Nasal cavity respiratory epithelium epithelial cell of viscerocranial mucosa (primary cell): ENCODE measurements around the gene RAD9B. TPM values are rescaled to one million over a fixed set of nuclear protein-coding genes. Genes with fewer than 3 reads are reported as not detected.

Experiments used
- total RNA-seq: library from RNA; depleted of rRNA; stranded (reverse); fragments of >200 nt; gene quantifications from 2 replicates; pipeline ENCODE4 v1.2.3, GENCODE V29; 2014

Gene RAD9B
- 0.34 and 0.57 TPM in 2 replicates for total RNA-seq

DNA sequence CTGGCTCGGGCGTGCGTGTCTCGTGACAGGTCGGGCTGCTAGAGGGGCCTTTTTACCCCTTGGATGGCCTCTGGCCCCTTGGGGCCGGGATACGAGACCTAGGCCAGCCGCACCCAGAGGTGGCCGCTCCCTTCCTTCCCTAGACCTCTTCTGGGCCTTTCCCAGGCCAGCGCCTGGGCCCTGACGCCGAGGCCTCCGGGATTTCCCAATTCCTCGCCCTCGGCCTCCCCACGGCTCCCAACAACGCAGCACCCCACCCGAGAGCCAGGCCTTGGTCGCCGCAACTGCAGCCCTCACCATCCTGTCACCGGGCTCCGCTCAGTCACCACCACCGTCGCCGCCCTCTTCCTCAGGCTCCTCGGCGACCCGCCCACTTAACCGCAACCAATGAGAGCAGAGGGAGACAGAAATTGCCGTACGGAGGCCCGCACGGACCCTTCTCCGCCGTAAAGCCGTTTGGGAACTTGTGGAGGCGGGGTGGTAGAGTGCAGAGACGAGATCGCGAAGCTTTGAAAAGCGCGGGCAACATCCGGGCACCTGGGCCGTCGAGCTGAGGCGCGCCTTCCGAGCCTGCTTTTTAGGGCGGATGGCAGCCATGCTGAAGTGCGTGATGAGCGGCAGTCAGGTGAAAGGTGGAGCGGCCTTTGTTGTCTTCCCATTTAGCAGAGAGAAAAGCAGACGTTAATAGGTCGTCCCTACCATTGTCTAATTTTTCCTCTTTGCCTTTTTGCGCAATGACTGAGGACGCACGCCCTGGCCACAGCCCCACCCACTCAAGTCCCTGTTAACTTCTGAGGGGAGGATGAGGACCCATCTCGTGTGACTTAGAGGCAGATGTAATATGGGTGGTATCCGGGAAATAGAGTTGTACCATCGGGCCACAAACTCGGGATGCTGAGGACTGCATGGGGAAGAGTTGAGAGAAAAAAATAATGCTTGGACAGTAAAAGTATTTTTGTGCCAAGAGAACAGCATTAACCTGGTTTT lies at the start of gene RAD9B, which contains the start of gene VPS29:
RAD9B (plus strand) TSS at position 580 of the 987 bp plus-strand sequence; CDS start at position 587, 7 bp downstream.
VPS29 (minus strand) TSS at position 360 of the 987 bp plus-strand sequence; CDS start at position 300, 60 bp downstream.

GRCh38 chr12:110468214-110469048 lies 33.7 kb upstream of the RAD9B start, which contains the start of the genes FAM216A and GPN3:
TSS of gene FAM216A (plus strand) at chr12:110468845. CDS start at chr12:110468876, 31 bp downstream.
TSS of gene GPN3 (minus strand) at chr12:110468257. CDS start at chr12:110468203, 54 bp downstream.

Other genes starting within 250 kb of the RAD9B start
- gene ATP2A2, start 221.1 kb upstream of the RAD9B start, total RNA-seq = 234 and 432 TPM in 2 replicates
- 35.5 and 67.6 TPM in 2 replicates for gene ANAPC7, start 98.6 kb upstream of the RAD9B start, total RNA-seq
- gene ARPC3, start 52.0 kb upstream of the RAD9B start, total RNA-seq = 174 and 246 TPM in 2 replicates
- 16.6 and 32.5 TPM in 2 replicates for gene GPN3, start 34.1 kb upstream of the RAD9B start, total RNA-seq
- 2.6 and 4.8 TPM in 2 replicates for gene FAM216A, start 33.5 kb upstream of the RAD9B start, total RNA-seq
- 39.0 and 48.8 TPM in 2 replicates for gene VPS29, start 220 bp upstream of the RAD9B start, total RNA-seq
- gene PPTC7, start 81.0 kb downstream of the RAD9B start, total RNA-seq = 14.0 and 29.0 TPM in 2 replicates
- gene TCTN1, start 111.8 kb downstream of the RAD9B start, total RNA-seq = 4.8 and 20.9 TPM in 2 replicates
- gene HVCN1, start 186.8 kb downstream of the RAD9B start, total RNA-seq = 0.34 and 2.4 TPM in 2 replicates
- 75.9 and 80.0 TPM in 2 replicates for gene PPP1CC, start 240.6 kb downstream of the RAD9B start, total RNA-seq